ENCODE data around the gene ETV2. TPM values are rescaled to one million over a fixed set of nuclear protein-coding genes. Genes with fewer than 3 reads are reported as not detected.

The ETV2 gene
- total RNA-seq, 2 donors from 2014 or later = 0.74 to 0.81 TPM

DNA sequence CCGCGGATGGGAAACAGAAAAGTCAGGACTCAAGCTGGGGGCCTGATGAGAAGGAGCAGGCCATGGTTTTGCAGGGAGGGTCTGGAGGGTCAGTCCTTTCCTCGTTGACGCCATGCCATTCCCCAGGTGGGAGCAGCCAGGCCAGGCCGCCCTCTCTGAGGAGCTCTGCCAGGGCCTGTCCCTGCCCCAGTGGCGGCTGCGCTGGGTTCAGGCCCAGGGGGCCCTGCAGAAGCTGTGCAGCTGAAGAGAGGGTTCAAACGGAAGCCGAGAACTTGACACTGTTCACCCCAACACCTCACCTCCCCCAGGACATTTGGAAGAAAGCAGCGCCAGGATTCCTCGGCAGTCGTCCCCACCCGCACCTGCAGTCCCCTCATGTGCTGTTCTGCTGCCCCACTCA, 18.8 kb upstream of the ETV2 start:
- DNase-seq (ENCODE audit: low spot score) = no peak
- intact Hi-C loops (cut with DNase I) = no loop called here

DNA sequence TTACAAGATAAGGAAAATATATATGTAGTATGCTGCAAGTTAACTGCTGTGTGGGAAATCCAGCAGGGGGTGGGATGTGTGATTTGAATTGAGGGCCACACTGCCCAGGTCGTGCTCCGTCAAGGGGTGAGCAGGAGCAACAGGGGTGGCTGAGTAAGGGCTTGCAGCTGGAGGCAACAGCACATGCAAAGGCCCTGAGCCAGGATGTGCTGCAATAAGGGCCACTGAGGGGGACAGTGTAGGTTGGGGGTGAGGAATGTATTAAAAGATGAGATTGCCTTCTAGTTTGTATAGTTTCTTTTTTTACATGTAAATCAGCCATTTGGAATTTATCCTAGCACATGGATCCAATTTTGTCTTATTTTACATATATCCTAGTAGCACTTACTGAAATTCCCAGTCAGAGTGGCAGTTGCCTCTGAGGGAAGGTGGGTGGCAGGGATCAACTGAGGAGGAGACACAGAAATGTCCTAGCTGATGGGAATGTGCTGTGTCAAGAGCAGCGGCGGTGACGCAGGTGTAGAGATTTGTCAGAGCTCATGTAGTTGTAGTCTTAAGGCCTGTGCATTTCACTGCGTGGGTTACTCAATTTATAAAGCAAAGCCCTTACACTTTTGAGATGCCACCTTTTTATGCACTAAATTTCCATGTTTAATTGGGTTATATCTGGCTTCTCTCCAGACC, 18.1 kb upstream of the ETV2 start:
- intact Hi-C loops (cut with DNase I) = no loop called here

DNA sequence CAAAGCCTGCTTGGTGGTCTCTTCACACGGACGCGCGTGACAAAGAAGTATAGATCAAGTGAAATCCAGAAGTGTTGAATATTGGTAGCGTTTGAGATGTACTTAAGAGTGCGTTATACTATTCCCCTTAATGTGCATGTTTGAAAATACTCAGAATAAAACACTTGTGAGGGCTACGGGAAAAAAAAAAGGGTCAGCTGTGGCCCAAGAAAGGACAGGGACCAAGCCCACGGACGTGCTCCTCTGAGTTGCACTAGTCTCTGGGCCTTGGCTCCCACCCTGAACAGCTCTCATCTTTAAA, 13.3 kb upstream of the ETV2 start:
- DNase-seq (ENCODE audit: low spot score) = no peak
- intact Hi-C loops (cut with DNase I) = no loop called here

More for the DNA sequence above, 18.1 kb upstream of the ETV2 start:
- no peak for DNase-seq (ENCODE audit: low spot score)

DNA sequence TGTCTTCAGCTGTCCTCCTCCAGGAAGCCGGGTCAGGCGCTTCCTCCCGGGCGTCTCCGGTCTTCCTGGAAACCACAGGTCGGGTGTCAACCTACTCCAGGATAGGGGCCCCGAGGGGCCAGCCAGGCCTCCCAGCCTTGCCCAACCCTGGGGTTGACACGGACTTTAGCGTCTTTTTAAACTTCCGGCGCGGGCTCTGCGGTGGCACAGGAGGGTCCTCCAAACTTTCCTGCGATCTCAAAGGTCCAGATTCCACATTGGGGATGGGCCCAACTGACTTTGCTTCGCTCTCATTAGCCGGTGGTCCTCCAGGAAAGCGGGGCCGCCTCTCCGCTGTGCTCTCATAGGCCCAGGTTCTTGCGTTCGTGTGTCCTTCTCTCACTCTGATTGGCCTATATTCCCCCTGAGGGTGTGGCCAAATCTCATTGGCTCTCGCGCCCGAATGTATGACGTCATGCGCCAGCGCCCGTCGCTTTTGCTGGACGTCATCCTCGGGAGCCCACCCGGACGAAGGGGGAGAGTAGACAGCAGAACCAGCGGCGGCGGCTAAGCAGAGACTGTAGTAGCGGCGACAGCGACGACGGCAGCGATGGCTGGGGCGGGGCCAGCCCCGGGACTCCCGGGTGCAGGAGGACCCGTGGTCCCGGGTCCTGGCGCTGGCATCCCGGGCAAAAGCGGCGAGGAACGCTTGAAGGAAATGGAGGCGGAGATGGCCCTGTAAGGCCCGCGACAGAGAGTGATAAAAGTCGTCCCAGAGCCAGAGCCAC, 12.8 kb upstream of the ETV2 start, which contains the start of gene RBM42:
Gene RBM42 (plus strand): TSS at position 472 of the 767 bp plus-strand sequence. CDS start 118 bp downstream, at position 590.
- intact Hi-C loops (cut with DNase I) = no loop called here
- DNase-seq (ENCODE audit: low spot score) = peak; percentile 98

DNA sequence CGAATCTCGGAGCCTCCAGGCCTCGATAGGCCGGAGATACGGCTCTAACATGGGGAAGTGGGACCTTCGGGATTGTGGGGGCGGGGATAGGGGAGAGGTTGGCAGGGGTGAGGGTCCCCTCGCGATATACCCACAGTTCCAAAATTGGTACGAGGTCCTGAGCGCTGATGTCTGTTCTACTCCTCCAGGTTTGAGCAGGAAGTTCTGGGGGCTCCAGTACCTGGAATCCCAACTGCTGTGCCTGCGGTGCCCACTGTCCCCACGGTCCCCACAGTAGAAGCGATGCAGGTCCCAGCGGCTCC, 12.3 kb upstream of the ETV2 start:
- DNase-seq (ENCODE audit: low spot score) = no peak
- intact Hi-C loops (cut with DNase I) = no loop called here

DNA sequence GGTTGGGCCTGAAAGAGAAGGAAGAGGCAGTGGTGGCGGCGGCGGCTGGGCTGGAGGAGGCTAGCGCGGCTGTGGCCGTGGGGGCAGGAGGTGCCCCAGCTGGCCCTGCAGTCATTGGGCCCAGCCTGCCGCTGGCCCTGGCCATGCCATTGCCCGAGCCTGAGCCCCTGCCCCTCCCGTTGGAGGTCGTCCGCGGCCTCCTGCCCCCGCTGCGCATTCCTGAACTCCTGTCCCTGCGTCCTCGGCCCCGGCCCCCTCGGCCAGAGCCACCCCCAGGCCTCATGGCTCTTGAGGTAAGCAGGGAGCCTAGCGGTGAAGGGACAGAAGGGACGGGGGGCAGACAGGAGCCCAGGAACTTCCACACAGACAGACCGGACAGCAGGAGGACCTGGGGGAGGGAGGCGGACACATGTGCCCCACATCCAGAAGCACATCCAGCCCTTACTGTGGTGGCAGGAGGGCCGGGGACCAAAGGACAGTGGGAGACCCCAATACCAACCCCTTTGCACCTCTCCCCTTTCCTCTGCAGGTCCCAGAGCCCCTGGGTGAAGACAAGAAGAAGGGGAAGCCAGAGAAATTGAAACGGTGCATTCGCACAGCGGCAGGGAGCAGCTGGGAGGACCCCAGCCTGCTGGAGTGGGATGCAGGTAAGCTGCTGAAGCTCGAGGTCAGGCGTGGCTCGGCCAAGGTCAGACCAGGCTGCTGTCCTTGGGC, 7.7 kb upstream of the ETV2 start:
- intact Hi-C loops (cut with DNase I) = no loop called here
- no peak for DNase-seq (ENCODE audit: low spot score)

DNA sequence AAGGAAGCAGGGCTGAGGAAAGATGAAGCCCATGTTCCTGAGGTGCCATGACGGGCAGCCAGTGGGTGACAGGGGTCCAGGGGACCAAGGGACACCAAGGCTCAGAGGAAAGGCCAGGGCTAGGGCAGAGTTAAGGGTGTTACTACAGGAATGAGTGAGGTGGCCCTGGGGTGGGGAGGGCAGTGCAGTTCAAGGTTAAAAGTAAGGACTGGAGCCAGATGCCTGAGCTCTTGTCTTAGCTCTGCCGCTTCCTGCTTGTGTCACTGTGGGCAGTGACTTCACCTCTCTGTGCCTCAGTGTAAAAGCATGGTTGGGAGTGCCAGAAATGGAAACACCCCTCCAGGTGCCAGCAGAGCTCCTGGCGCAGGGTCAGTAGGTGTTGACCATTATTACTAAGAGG, 4.9 kb upstream of the ETV2 start:
- DNase-seq (ENCODE audit: low spot score) = no peak
- intact Hi-C loops (cut with DNase I) = no loop called here

DNA sequence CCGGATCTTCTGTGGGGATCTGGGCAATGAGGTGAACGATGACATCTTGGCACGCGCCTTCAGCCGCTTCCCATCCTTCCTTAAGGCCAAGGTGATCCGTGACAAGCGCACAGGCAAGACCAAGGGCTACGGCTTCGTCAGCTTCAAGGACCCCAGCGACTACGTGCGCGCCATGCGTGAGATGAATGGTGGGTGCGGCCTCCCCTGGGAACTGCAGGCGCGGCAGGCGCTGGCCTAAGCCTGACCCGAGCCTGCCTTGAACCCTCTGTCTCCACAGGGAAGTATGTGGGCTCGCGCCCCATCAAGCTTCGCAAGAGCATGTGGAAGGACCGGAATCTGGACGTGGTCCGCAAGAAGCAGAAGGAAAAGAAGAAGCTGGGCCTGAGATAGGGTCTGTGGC, 4.4 kb upstream of the ETV2 start:
- no peak for DNase-seq (ENCODE audit: low spot score)
- intact Hi-C loops (cut with DNase I) = no loop called here

DNA sequence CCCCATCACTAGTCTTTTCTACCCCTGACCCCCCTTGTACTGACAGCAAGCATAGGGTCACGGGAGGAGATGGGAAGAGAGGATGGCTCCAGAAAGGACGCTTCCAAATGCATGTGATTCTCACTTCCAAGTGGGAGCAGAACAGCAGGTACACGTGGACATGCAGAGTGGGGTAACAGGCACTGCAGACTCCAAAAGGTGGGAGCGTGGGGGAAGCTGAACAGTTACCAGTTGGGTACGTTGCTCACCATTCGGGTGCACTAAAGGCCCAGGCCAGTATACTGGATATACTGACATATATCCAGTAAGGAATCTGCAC, 2.3 kb upstream of the ETV2 start:
- intact Hi-C loops (cut with DNase I) = no loop called here

DNA sequence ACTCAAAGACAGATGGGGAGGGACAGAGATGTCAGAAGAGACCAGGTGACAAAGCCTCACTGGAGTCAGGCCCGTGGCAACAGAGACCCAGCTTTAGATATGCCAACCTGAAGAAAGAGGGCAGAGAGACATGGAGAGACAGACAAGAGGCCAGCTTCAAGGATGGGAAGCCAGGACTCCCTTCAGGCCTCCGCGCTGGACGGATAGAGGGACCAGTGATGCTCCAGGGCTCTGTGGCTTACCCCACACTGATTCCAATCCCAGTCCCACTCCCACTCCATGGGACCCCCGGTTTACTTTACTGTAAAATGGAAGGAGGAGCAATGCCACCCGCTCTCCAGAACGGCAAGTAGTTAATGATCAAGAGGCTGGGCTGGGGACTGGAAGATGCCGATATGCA, 1.7 kb upstream of the ETV2 start:
- no peak for DNase-seq (ENCODE audit: low spot score)
- intact Hi-C loops (cut with DNase I) = no loop called here

More for the DNA sequence above, 2.3 kb upstream of the ETV2 start:
- no peak for DNase-seq (ENCODE audit: low spot score)

DNA sequence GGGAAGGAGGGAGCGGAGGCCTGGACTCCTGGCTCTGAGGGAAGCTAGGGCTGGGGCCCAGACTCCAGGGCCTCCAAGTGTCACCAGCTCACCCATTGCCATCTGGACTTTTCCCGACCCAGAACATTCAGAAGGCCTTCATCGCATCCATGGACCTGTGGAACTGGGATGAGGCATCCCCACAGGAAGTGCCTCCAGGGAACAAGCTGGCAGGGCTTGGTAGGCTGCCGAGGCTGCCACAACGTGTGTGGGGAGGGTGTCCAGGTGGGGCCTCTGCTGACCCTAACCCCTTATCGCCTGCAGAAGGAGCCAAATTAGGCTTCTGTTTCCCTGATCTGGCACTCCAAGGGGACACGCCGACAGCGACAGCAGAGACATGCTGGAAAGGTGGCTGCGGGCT, 767 bp downstream of the ETV2 start:
- intact Hi-C loops (cut with DNase I) = no loop called here
- no peak for DNase-seq (ENCODE audit: low spot score)

DNA sequence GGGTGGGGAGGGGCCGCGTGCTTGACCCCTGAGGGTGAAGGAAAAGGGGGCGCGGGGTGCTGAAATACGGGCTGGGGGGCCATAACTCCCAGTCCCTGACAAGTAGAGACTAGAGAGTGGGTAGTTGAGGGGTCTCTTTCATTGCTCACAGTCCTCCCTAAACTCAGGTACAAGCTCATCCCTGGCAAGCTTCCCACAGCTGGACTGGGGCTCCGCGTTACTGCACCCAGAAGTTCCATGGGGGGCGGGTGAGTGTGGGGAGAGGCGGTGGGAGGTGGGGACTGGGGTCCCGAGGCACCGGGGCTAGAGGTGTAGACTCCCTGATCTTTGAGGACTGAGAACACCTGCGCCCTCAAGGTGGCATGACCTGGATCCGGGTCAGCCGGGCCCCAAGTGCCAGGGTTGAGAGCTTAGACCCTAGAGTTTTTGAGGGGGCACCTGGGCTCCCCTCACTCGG, 1.3 kb downstream of the ETV2 start:
- intact Hi-C loops (cut with DNase I) = no loop called here
- no peak for DNase-seq (ENCODE audit: low spot score)

DNA sequence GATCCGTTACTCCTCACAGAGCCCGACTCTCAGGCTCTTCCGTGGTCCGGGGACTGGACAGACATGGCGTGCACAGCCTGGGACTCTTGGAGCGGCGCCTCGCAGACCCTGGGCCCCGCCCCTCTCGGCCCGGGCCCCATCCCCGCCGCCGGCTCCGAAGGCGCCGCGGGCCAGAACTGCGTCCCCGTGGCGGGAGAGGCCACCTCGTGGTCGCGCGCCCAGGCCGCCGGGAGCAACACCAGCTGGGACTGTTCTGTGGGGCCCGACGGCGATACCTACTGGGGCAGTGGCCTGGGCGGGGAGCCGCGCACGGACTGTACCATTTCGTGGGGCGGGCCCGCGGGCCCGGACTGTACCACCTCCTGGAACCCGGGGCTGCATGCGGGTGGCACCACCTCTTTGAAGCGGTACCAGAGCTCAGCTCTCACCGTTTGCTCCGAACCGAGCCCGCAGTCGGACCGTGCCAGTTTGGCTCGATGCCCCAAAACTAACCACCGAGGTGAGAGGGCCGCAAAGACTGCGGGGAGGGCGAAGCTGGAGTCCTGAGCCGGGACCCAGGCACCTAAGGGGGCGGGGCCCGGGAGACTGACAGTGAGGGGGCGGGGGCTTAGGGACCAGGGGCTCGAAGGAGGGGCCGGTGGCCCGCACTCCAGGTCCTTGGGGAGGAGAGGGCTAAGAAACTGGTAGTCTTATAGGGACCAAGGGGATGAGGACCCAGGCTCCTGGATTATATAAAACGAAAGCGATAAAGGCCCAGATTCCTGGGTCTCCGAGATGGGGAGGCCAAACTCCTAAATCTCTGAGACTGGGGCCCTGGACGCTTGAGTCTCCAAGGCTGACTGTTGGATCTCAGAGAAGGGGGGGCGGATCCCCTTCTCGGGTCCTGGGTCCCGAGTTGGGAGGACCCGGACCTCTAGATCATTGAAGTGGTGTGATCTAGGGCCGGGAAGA, 2.0 kb downstream of the ETV2 start:
- intact Hi-C loops (cut with DNase I) = no loop called here

DNA sequence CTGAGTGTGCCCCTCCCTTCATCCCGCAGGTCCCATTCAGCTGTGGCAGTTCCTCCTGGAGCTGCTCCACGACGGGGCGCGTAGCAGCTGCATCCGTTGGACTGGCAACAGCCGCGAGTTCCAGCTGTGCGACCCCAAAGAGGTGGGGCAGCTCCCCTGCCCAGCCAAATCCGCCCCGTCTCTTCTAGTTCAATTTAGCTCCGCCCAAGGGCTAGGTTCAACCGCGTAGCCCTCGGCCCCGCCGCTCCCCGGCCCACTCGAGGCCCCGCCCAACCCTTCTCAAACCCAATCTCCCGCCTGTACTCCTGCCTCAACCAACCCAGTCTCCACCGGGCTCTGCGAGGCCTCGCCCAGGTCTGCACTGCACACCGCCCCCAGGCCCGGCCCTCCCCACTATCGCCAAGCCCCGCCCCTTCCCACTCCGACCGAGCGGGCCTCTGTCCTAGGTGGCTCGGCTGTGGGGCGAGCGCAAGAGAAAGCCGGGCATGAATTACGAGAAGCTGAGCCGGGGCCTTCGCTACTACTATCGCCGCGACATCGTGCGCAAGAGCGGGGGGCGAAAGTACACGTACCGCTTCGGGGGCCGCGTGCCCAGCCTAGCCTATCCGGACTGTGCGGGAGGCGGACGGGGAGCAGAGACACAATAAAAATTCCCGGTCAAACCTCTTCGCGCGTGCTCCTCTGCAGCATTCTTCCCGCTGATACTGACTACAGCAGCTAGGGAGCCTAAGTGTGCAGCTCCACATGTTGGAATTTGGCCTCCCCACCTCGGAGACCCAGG, 2.9 kb downstream of the ETV2 start:
- DNase-seq (ENCODE audit: low spot score) = peak; percentile 98
- intact Hi-C loops (cut with DNase I) = no loop called here

More for the DNA sequence above, 2.0 kb downstream of the ETV2 start:
- peak; percentile 93 for DNase-seq (ENCODE audit: low spot score)

DNA sequence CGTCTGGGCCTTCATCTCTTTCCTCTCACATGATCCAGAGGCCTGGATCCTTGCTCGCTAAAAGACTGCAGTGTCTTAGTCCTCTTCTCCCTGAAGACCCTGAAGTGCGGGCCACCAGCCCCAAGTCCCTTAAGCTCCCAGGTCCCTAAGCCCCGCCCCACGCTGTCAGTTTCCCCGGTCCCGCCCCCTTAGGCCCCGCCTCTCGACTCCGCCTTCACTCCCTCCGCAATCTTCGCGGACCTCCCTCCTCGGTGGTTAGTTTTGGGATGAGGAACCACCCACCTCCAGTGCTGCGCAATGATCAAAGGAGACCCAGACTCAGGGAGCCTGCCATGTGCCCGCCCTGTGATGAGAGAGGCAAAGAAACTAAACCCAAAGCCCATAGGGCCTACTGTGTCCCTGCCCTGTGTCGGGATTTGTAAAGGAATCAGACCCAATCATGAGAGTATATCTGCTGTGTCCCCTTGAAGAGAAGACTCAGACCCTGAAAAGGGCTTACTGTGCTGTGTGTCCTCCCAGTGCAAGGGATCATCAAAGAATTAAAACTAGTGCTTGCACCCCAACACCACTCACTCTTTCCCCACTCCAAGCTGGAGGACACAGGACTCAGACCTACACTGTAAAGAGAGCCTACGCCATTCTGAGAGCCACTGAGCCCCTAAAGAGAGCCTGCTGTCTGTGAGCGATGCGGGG, 3.6 kb downstream of the ETV2 start:
- intact Hi-C loops (cut with DNase I) = no loop called here
- DNase-seq (ENCODE audit: low spot score) = peak; percentile 94

DNA sequence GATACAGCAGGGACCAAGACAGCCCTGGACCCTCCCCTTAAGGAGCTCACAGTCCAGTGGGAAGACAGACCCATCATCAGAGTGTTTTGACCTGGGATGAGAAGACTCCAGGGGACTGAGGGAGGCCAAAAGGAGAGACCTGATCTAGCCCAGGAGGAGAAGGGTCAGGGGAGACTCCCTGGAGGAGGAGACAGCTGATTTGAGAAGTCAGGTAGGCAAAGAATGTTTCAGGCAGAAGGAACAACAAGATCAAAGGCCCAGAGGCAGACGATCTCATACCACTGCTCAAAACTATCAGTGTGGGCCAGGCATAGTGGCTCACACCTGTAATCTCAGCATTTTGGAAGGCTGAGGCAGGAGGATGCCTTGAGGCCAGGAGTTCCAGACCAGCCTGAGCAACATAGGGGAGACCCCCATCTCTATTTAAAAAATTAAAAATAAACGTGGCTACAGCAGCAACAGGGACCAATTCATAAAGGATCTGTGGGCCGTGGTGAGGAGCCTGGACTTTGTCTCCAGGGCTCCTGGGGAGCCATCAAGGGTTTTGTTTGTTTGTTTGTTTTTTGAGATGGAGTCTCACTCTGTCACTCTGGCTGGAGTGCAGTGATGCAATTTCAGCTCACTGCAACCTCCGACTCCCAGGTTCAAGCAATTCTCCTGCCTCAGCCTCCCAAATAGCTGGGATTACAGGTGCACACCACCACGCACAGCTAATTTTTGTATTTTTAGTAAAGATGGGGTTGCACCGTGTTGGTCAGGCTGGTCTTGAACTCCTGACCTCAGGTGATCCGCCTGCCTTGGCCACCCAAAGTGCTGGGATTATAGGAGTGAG, 4.4 kb downstream of the ETV2 start:
- intact Hi-C loops (cut with DNase I) = no loop called here
- DNase-seq (ENCODE audit: low spot score) = no peak

Data from posterior vena cava (tissue), 2 donors.